Esophagus squamous epithelium (tissue), 4 donors: ENCODE results near the gene GK2.

Experiments used
- CTCF ChIP-seq, 6 experiments: fragments of 450-650 bp in 4 of 6; fragments of 200-600 bp in 2 of 6; sonication (generic) in 2 of 6; IDR thresholded peaks; one replicate each; pipeline ENCODE4 v1.5.1; 2016 to 2019; ENCODE audit warnings: antibody characterized with exemption in 6 of 6, mild to moderate bottlenecking in 4 of 6, moderate library complexity in 4 of 6
- POLR2A ChIP-seq, 4 donors: fragments of 450-650 bp; IDR thresholded peaks; one replicate each; pipeline ENCODE4 v1.6.1; 2017; ENCODE audit warnings: antibody characterized with exemption in 4 of 4, mild to moderate bottlenecking in 4 of 4, moderate library complexity in 3 of 4

DNA sequence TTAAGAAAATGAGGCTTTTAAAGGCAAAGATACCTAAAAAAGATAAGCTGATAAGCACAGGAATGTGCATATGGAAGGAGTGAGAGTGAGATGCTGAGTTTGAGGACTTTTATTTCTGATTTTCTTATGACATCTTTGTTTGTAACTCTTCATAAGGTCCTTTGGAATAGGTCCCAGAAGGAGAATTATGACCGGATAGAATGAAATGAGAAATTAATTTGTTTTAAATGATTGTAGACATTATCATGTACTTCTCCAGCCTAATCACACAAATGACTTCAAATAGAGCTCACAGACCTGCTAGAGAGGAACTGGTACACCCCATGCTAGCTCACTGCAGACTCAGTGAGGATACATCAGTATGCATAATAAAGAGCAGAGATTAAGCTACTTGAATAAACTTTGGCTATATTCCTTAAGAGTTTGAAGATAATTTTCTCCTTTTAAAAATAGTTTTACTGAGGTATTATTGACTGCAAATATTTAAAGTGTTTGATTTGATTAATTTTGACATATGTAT lies 5.6 kb downstream of the GK2 start:
- TF ChIP-seq CTCF (IDR thresholded peaks at IDR 0.05) (no peak), POLR2A (IDR thresholded peaks at IDR 0.05) (no peak)
